OCI-LY1 (cell line): ENCODE measurements around the gene IQGAP3.

Experiments
- H2AFZ ChIP-seq: fragments of 200-600 bp; sonication (generic), shearing (Covaris generic); 2 replicates; pipeline ENCODE4 v1.6.0; 2014; ENCODE audit warnings: antibody characterized with exemption, mild to moderate bottlenecking, low read length
- H3F3A ChIP-seq: fragments of 200-600 bp; sonication (generic), shearing (Covaris generic); 2 replicates; pipeline ENCODE4 v1.6.0; 2014; ENCODE audit warnings: mild to moderate bottlenecking, antibody characterized with exemption, low read length, moderate library complexity; ENCODE audit not compliant: insufficient read depth
- H3K27ac ChIP-seq: fragments of 200-600 bp; sonication (generic); 2 replicates; pipeline ENCODE4 v1.5.1; 2014; ENCODE audit warnings: low read length, mixed run types, mild to moderate bottlenecking, low read depth; ENCODE audit not compliant: poor library complexity, severe bottlenecking
- H3K27me3 ChIP-seq: fragments of 200-600 bp; sonication (generic); 2 replicates; pipeline ENCODE4 v1.6.0; 2014; ENCODE audit warnings: antibody characterized with exemption, mild to moderate bottlenecking, low read length, moderate library complexity; ENCODE audit not compliant: insufficient read depth
- H3K36me3 ChIP-seq: fragments of 200-600 bp; sonication (generic); 2 replicates; pipeline ENCODE4 v1.6.1; 2014; ENCODE audit warnings: mild to moderate bottlenecking, antibody characterized with exemption, low read length, moderate library complexity, mixed read lengths; ENCODE audit not compliant: insufficient read depth
- H3K4me1 ChIP-seq: fragments of 200-600 bp; sonication (generic); 2 replicates; pipeline ENCODE4 v1.5.1; 2014; ENCODE audit warnings: mild to moderate bottlenecking, low read length, moderate library complexity; ENCODE audit not compliant: insufficient read depth, severe bottlenecking
- H3K4me2 ChIP-seq: fragments of 200-600 bp; sonication (generic), shearing (Covaris generic); 2 replicates; pipeline ENCODE4 v1.6.1; 2014; ENCODE audit warnings: low read length
- H3K4me3 ChIP-seq: fragments of 200-600 bp; sonication (generic); 2 replicates; pipeline ENCODE4 v1.5.1; 2014; ENCODE audit warnings: low read length, low read depth, mild to moderate bottlenecking, mixed read lengths; ENCODE audit not compliant: poor library complexity, severe bottlenecking
- H3K79me2 ChIP-seq: fragments of 200-600 bp; shearing (Covaris generic); 2 replicates; pipeline ENCODE4 v1.6.1; 2016; ENCODE audit warnings: mixed run types, low read length, mixed read lengths; ENCODE audit not compliant: insufficient read depth
- H3K9ac ChIP-seq: fragments of 200-600 bp; sonication (generic), shearing (Covaris generic); 2 replicates; pipeline ENCODE4 v1.6.1; 2014; ENCODE audit warnings: mild to moderate bottlenecking, low read length, mixed read lengths
- H3K9me2 ChIP-seq: fragments of 200-600 bp; sonication (generic), shearing (Covaris generic); 2 replicates; pipeline ENCODE4 v1.6.1; 2014; ENCODE audit warnings: low read depth, mild to moderate bottlenecking, low read length, mixed read lengths
- H3K9me3 ChIP-seq: fragments of 200-600 bp; shearing (Covaris generic); 2 replicates; pipeline ENCODE4 v1.6.1; 2014; ENCODE audit warnings: low read length, mixed read lengths
- H4K20me1 ChIP-seq: fragments of 200-600 bp; sonication (generic), shearing (Covaris generic); 2 replicates; pipeline ENCODE4 v1.6.0; 2016; ENCODE audit warnings: mild to moderate bottlenecking, low read length; ENCODE audit not compliant: insufficient read depth
- EZH2 ChIP-seq: fragments of 200-600 bp; sonication (generic), shearing (Covaris generic); IDR thresholded peaks from 2 replicates; pipeline ENCODE4 v1.8.0; 2017; ENCODE audit warnings: borderline replicate concordance, mixed run types, mild to moderate bottlenecking, antibody characterized with exemption, low read length, moderate library complexity, mixed read lengths
- TF ChIP-seq, protein P1 (sequence below): fragments of 200-600 bp; sonication (generic), shearing (Covaris generic); IDR thresholded peaks from 2 replicates; pipeline ENCODE4 v1.5.1; 2017; ENCODE audit warnings: mild to moderate bottlenecking, antibody characterized with exemption, low read length, moderate library complexity, mixed read lengths

Gene IQGAP3

DNA sequence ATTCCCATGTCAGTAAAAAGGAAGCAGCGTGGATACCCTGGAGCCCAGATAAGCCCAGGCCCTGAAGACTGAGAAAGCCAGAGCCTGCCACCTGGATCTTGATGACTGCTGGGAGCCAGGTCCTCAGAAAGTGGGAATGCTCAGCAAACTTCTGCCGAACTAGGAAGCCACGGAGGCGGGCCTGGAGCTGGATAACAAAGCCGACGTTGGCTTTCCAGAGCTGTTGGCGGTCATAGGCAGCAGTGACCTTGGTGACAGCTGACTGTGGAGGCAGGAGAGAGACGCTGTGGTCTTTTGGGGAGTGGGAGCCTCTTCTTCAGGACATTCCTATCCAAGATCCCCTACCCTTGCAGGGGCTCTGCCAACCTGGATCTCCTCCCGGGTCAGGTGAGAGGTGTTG lies 24.4 kb downstream of the IQGAP3 start:
- Histone ChIP-seq H3K4me3 (no peak overlapping the region), H3K4me2 (no peak overlapping the region), H4K20me1 (no peaks in the 10 kb centered on the region), H3K4me1 (no peaks in the 10 kb centered on the region), H3K79me2 (no peaks in the 10 kb centered on the region), H3K9ac (no peak overlapping the region), H3K9me2 (no peaks in the 10 kb centered on the region), H3K27me3 (no peaks in the 10 kb centered on the region; the same call in 1 of the 2 replicates), H3K27ac (no peak overlapping the region), H3K9me3 (no peaks in the 10 kb centered on the region), H3F3A (no peaks in the 10 kb centered on the region), H3K36me3 (no peaks in the 10 kb centered on the region), H2AFZ (no peak overlapping the region)
- TF ChIP-seq, protein P1, sequence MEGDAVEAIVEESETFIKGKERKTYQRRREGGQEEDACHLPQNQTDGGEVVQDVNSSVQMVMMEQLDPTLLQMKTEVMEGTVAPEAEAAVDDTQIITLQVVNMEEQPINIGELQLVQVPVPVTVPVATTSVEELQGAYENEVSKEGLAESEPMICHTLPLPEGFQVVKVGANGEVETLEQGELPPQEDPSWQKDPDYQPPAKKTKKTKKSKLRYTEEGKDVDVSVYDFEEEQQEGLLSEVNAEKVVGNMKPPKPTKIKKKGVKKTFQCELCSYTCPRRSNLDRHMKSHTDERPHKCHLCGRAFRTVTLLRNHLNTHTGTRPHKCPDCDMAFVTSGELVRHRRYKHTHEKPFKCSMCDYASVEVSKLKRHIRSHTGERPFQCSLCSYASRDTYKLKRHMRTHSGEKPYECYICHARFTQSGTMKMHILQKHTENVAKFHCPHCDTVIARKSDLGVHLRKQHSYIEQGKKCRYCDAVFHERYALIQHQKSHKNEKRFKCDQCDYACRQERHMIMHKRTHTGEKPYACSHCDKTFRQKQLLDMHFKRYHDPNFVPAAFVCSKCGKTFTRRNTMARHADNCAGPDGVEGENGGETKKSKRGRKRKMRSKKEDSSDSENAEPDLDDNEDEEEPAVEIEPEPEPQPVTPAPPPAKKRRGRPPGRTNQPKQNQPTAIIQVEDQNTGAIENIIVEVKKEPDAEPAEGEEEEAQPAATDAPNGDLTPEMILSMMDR, result no peak
- TF ChIP-seq EZH2, result no peak

DNA sequence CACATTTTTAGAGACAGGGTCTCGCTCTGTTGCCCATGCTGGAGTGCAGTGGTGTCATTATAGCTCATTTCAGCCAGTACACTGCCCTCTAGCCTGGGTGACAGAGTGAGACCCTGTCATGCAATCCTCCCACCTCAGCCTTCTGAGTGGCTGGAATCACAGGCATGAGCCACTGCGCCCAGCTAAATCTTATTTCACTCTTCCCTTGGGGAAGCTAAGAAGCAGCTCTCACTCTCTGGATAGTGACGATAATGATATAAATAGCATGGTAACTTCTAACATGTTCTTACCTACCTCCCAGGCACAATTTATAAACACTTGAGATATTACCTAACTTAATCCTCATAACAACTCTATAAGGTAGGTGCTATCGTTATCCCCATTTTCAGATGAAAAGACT lies 24.9 kb downstream of the IQGAP3 start:
- Histone ChIP-seq H3K79me2 (no peaks in the 10 kb centered on the region), H4K20me1 (no peaks in the 10 kb centered on the region), H3K4me1 (no peaks in the 10 kb centered on the region), H3K4me3 (no peak overlapping the region), H2AFZ (no peak overlapping the region), H3K9ac (no peak overlapping the region), H3K9me2 (no peaks in the 10 kb centered on the region), H3K36me3 (no peaks in the 10 kb centered on the region), H3K27me3 (no peaks in the 10 kb centered on the region; the same call in 1 of the 2 replicates), H3K27ac (no peak overlapping the region), H3F3A (no peaks in the 10 kb centered on the region), H3K4me2 (no peak overlapping the region), H3K9me3 (no peaks in the 10 kb centered on the region)
- TF ChIP-seq EZH2, result no peak
- TF ChIP-seq, protein P1, result no peak

DNA sequence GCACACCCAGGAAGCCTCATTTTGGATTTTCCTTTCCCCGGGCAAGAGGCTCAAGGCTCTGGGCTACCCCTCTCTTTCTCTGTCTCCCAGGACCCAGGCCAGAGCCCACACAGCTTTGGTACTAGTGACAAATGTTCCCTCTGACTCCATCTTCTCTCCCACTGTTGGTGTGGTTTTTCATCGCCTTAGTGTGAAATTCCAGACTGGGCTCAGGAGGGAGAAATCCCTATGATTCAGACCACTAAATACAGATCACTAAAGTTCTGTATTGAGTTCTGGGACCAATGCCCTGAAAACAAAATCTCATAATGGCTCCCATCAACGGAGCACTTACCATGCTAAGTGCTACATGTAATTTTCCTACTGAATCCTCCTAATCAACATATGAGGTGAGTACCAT lies 26.1 kb downstream of the IQGAP3 start:
- Histone ChIP-seq H3K4me1 (no peaks in the 10 kb centered on the region), H3F3A (no peaks in the 10 kb centered on the region), H3K27me3 (no peaks in the 10 kb centered on the region; the same call in 1 of the 2 replicates), H3K36me3 (no peaks in the 10 kb centered on the region), H3K9me3 (no peaks in the 10 kb centered on the region), H3K9me2 (no peaks in the 10 kb centered on the region), H3K4me3 (no peak overlapping the region), H4K20me1 (no peaks in the 10 kb centered on the region), H3K79me2 (no peaks in the 10 kb centered on the region), H3K4me2 (no peak overlapping the region), H3K27ac (no peak overlapping the region), H3K9ac (no peak overlapping the region), H2AFZ (no peak overlapping the region)
- TF ChIP-seq, protein P1, result no peak
- no peak for TF ChIP-seq EZH2
